GM19324 (cell line): ENCODE results near the gene TEKT1.
"Not testable (repeated sequence)": the region's sequence is repeated elsewhere in the genome, so short reads cannot be mapped to it uniquely, and the experiment has no call there.

ENCODE experiments used
- ATAC-seq: cut with Tn5 transposase; IDR thresholded peaks from one replicate; pipeline ENCODE4 v1.9.1; 2021; ENCODE audit warnings: mild to moderate bottlenecking, moderate library complexity; ENCODE audit not compliant: unreplicated experiment, low FRiP score

The TEKT1 gene

DNA sequence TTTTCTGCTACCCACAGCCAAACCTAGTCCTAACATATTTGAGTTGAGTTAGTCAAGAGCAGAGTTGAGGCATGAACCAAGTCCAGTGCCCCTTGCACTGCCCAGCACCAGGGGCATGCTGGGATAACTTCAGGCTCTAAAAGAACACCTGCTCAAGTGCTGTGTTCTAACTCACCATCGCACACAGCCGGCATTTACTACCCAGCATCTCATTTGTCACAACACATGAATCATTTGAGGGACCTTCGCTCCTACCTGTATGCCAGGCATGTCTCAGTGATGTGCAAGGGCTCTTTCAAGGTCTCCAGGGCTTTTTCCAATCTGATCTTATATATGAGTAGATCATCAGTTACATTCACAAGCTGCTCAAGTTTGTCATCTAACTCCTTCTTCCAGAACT is 12.6 kb downstream of the TEKT1 start:
- no peak for ATAC-seq

DNA sequence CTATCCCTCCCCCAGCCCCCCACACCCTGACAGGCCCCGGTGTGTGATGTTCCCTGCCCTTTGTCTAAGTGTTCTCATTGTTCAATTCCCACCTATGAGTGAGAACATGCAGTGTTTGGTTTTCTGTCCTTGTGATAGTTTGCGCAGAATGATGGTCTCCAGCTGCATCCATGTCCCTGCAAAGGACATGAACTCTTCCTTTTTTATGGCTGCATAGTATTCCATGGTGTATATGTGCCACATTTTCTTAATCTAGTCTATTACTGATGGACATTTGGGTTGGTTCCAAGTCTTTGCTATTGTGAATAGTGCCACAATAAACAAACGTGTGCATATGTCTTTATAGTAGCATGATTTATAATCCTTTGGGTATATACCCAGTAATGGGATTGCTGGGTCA is 15.2 kb downstream of the TEKT1 start:
- not testable (repeated sequence) for ATAC-seq

DNA sequence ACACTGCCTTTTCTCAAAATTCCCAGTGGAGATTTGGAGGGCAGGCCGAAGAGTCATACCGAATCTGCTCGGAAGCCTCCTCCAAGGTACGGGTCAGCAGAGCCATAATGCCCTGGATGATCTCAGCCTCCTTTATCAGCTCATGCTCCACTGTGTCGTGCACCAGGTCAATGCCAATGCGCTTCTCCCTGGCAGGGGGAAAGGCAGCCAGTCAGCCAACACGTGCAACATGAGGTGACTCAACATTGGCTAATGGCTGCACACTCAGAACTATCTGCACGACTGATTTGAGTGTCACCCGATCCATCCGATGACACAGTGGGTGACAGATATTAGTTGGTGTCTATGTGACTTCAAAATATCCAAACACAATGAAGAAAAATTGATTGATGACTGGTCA is 15.8 kb downstream of the TEKT1 start:
- no peak for ATAC-seq

GRCh38 chr17:6812295-6812694 is 19.2 kb downstream of the TEKT1 start:
- no peak for ATAC-seq

DNA sequence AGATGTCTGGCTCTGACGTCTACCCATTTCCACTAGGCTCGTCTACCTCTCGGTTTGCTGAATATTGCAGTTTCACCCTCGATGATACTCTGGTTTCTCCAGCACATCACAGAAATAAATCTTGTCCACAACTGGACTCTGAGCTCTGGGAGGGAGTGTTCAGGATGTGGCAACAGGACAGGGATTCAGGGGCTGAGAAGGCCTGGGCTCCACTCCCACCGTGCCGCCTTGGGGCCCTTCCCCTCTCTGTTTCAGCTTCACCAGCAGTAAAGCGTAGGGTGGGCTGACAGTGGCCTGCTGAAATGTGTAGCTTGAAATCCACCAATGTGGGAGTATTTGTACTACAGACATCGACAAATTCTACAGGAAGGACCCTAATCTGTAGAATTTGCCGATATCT is 20.0 kb downstream of the TEKT1 start:
- ATAC-seq: no peak

DNA sequence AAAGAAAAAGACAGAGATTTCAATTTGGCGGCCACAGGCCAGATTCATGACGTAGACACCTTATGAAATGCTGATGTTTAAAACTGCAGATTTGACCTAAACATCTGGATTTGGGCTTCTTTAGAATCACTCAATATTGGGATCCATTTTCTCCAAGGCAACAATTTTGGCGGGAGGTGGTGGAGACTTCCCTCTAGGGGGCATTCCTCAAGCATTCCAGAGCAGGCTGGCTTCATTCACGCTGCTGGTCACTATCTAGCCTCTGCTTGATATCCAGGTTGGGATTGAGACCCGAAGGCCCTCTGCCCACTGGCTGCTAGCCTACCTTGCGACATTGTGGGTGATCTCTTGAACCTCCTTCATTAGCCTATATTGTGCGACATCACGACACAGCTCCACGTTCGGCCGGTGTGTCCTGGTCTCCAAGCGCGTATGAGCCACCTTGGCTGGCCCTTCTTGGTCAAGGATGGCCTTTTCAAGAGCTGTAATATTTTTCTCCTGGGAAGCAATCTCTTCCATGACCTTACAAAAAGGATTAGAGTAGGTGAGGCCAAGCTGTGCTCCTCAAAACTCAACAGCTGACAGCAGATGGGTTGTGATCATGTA is 31.0 kb downstream of the TEKT1 start:
- ATAC-seq: no peak

DNA sequence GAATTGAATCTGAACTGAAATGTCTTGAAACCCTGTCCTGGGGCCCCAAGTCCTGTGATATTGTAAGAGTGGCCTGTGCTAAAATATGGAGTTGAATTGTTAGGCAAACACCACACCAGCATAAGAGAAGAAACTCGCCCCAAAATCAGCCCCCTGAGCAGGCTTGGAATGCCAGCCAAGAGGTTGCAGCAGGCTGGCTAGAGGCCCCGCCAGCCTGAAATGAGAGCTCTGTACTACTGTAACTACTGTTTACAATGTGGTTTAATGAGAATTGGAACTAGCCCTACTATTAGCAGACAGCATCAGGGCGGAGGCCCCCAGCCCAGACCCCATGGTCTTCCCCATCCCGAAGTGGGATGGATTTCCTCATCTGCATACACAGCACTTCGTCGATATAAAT is 31.8 kb downstream of the TEKT1 start:
- ATAC-seq: no peak

DNA sequence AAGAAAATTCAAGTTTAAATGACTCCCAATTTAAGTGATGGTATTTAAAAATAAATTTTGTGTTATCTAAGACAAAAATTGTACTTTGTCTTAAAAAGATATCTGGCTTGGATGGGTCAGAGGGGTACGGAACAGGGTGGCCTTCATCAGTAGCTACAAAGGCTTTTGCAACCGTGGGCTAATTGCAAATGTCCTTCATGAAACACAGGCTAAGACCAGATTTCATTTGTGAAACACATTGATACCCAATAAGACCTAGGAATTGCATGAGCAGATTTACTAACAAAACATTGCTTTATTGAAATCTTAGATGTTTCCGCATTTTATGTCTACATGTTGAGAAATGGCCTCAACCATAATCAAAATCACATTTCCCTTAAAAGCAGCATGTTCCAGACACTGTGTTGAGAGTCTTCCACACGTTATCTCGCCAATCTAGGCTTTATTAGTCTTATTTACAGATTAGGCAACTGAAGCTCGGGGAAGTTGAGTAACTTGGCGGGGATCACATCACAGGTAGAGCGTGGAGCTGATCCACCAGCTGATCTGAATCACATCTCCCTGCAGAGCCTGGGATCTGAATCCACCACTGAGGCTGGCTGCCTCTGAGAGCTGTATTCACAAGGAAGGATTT is 33.7 kb downstream of the TEKT1 start:
- no peak for ATAC-seq

DNA sequence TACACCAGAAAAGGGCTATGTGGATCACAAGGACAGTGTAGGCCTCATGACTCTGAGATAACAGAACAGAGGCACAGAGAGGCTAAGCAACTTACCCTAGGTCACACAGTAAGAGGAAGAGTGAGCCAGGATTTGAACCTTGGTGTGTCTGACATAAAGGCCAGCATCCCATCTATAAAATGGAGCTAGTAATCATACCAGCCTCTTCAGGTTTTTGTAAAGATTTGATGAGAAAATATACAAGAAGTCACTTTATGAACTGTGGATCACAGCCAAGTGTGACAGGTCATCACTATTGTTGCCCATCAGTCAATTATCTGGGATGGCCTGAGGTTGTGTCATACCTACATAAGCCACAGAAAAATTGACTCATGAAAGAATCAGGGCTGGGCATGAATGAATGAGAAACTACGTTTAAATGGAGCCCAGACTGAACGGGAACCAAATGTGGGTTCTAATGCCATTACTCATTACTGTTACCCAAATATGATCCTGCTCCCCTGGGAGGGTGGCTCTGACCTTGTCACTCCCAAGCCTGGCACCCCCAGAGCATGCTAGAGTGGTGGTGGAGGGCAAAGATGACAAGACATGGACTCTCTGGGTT is 34.5 kb downstream of the TEKT1 start:
- ATAC-seq: no peak

GRCh38 chr17:6796017-6796886 is 35.3 kb downstream of the TEKT1 start:
- ATAC-seq: no peak

DNA sequence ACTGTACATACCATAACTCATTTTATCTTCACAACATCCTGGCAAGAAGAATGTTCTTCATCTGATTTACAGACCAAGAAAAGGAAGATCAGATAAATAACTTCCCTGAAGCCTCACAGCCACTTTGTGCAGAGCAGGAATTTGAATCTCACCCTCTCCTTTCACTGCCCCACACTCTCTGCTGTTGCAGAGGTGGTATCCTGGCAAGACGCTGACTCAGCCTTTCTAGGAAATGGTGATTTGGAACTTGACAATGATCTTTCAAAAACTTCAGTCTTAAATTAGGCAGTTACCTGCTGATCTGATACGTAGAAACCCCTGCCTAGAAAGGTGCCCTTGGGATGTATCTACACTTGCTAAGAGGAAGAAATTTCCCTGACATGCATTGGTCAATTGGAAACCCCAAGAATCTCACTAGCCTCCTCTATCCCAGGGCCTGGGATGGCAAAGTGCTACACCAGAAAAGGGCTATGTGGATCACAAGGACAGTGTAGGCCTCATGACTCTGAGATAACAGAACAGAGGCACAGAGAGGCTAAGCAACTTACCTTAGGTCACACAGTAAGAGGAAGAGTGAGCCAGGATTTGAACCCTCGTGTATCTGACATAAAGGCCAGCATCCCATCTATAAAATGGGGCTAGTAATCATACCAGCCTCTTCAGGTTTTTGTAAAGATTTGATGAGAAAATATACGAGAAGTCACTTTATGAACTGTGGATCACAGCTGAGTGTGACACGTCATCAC is 37.6 kb downstream of the TEKT1 start:
- ATAC-seq: no peak

DNA sequence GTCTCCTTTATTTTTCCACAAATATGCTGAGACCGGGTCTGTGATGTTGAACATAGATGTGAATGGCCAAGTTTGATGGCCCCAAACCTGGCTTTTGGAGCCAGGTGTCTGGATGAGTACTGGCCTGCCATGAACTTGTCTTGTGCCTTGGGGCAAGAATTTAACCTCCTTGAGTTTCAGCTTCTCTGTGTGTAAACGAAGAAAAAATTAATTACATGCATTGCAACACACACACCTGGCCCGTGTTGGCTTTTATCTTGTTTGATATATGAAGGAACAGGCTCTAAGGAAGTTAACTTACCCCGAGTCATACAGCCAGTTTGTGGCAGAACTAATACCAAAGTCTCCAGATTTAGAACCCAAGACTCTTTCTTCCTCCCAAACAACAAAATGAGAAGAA is 42.4 kb downstream of the TEKT1 start:
- no peak for ATAC-seq

GRCh38 chr17:6787081-6787693 is 44.3 kb downstream of the TEKT1 start:
- ATAC-seq: no peak

GRCh38 chr17:6786618-6787017 is 44.9 kb downstream of the TEKT1 start:
- ATAC-seq: no peak

GRCh38 chr17:6782244-6782643 is 49.3 kb downstream of the TEKT1 start:
- no peak for ATAC-seq

DNA sequence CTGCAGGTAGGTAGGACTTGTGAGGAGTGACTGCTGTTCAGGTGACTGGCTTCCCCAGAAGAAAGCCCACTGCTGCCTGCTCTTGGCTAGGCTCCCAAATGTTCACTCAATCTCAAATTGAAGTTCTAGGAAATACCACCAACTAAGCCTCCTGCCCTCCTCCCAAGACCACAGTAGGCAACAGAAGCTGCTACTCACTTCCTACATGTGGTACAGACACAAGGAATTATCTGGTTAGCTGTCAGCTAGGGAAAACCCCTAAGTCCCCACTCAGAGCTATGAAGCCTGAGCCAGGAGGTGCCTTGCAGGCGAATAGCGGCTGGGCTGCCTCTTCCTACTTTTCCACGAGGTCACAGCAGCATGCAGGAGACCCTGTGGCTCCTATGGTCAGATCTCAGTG is 50.6 kb downstream of the TEKT1 start:
- ATAC-seq: no peak

GRCh38 chr17:6780001-6780400 is 51.5 kb downstream of the TEKT1 start:
- no peak for ATAC-seq

DNA sequence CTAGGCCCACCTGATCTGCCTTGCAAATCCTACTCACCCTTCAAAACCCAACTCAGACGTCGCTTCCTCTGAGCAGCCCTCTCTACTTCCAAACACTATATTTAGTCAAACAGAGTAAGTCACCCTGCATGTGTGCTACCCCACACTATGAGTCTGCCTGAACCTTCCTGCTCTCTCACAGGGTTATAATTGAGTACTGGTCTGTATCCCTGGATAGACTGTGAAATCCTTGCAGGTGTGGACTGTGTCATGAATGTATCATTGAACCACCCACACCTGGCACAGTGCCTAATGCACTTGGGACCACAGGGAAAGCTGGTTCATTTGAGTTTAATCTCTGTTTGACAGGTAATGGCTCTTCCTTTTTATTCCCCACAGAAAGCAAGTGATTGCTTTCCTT is 52.1 kb downstream of the TEKT1 start:
- no peak for ATAC-seq

GRCh38 chr17:6775871-6776405 is 55.6 kb downstream of the TEKT1 start, which contains the start of gene FBXO39:
TSS of gene FBXO39 (plus strand) at chr17:6776215. CDS start at chr17:6779869, 3,654 bp downstream.
- no peak for ATAC-seq

DNA sequence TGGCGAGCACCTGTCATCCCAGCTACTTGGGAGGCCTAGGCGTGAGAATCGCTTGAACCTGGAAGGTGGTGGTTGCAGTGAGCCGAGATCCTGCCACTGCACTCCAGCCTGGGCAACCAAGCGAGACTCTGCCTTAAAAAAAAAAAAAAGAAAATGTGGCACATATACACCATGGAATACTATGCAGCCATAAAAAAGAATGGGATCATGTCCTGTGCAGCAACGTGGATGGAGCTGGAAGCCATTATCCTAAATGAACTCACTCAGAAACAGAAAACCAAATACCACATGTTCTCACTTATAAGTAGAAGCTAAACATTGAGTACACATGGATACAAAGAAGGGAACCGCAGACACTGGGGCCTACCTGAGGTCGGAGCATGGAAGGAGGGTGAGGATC is 56.6 kb downstream of the TEKT1 start:
- not testable (repeated sequence) for ATAC-seq
